HG02840 (cell line): ENCODE measurements around the gene ATP6V1E1.
"Not testable (repeated sequence)": the region's sequence is repeated elsewhere in the genome, so short reads cannot be mapped to it uniquely, and the experiment has no call there.

Experiments
- ATAC-seq: cut with Tn5 transposase; IDR thresholded peaks from one replicate; pipeline ENCODE4 v1.9.1; 2021; ENCODE audit warnings: mild to moderate bottlenecking, moderate library complexity, moderate number of reproducible peaks; ENCODE audit not compliant: unreplicated experiment, low FRiP score

ATP6V1E1 gene

GRCh38 chr22:17583151-17583550, 45.4 kb downstream of the ATP6V1E1 start:
- no peak for ATAC-seq

DNA sequence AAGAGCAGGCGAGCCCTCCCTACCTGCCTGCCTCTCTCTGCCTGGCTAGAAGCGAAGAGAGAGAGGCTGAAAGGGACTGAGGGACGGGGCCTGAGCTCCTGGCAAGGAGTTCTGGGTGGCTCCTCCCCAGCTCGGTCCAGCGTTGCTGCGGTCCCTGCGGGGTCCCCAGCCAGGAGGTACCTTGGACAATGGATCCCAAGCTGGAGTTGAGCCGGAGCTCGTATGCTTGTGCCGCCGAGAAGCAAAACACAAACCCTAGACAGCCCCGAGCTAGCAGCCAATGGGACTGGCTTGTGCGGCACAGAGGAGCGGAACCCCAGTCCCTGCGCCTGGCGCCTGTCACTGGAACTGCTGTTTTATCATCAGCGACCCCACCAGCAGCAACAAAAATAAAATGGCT, 46.9 kb downstream of the ATP6V1E1 start:
- no peak for ATAC-seq

DNA sequence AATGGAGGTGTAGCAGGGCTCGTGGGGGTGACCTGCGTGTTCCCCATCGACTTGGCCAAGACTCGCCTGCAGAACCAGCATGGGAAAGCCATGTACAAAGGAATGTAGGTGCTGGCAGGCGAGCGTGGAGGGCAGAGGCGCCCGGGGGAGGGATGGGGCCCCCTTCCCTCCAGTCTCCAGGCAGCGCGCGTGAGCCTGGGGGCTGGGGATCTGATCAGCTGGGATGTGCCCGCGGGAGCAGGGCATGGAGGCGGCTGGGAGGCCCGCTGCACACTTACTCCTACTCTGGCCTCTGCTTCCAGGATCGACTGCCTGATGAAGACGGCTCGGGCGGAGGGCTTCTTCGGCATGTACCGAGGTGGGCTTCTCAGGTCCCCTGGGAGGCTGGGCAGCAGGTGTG, 47.5 kb downstream of the ATP6V1E1 start:
- no peak for ATAC-seq

- no peak for ATAC-seq
Observed at GRCh38 chr22:17580441-17581031, 48.0 kb downstream of the ATP6V1E1 start.

DNA sequence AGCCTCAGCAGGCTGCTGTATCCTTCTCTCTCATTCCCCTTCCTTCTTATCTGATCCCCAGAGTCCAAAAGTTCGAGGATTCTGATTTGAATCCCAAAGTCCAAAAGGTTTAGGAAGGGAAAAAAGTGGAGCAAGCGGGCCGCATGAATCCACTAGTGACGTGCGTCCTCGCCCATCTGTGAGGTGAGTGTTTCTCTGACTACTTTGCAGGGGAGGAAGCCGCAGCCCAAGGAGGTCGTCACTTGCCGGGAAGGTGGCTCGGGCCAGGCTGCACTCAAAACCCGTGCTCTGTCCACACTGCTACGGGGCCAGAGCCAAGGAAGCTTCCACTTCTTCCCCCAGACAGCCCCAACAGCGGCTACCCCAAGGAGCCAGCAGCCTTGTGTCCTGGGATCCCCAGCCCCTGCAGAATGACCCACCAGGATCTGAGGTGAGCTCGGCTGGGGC, 49.0 kb downstream of the ATP6V1E1 start:
- no peak for ATAC-seq

GRCh38 chr22:17578136-17578754, 50.3 kb downstream of the ATP6V1E1 start:
- ATAC-seq, result no peak

DNA sequence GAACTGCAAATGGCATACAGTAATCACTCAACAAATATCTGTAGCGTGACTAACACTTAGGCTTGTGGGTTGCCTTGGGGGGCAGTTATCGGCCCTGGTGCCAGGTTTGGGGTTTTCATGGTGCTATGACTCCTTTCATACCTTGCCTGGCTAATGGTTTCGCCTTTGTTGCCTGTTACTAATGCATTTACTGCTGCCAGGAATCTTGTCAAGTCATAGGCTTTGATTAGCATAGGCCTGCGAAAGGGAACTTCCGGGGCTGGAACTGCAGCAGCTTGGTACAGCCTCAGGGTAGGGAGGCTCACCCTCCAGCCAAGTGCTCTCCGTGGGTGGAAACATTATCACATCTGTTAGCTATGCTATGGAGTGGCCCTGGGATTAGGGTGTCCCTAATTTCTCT, 52.1 kb downstream of the ATP6V1E1 start:
- no peak for ATAC-seq

GRCh38 chr22:17575681-17576080, 52.9 kb downstream of the ATP6V1E1 start:
- ATAC-seq, result no peak

GRCh38 chr22:17575151-17575550, 53.4 kb downstream of the ATP6V1E1 start:
- no peak for ATAC-seq

DNA sequence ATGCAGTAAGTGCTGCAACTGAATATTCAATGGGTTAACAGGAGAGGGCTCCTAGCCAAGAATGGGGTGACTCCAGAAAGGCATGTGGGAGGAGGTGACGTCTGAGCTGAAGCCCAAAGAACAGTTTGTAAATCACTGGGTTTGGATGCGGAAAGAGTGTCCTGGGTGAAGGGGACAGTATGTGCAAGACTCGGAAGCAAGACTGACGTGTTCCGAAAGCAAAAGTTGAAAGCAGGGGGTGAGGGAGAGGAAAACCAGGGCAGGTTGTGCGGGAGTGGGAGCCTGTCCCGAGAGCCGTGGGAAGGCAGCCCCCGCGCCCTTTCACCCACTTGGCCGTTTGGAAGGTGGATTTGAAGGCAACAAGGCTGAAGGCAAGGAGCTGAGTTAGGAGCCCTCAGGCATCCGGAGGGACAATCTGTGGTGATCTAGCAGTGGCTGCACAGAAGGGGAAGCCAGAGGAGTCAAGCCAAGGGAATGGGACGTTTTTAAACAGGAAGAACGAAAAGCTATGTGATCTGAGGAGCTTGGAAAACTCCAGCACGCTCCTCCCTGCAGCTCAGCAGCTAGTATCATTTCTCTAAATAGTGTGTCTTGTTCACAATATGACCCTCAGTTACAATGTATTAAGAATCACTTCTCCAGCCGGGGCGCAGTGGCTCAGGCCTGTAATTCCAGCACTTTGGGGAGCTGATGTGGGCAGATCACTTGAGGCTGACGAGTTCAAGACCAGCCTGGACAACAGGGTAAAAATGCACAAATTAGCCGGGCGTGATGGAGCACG, 57.5 kb downstream of the ATP6V1E1 start:
- no peak for ATAC-seq

GRCh38 chr22:17569971-17570511, 58.5 kb downstream of the ATP6V1E1 start:
- no peak for ATAC-seq

- ATAC-seq, result no peak
Observed at GRCh38 chr22:17566776-17567175, 61.8 kb downstream of the ATP6V1E1 start.

DNA sequence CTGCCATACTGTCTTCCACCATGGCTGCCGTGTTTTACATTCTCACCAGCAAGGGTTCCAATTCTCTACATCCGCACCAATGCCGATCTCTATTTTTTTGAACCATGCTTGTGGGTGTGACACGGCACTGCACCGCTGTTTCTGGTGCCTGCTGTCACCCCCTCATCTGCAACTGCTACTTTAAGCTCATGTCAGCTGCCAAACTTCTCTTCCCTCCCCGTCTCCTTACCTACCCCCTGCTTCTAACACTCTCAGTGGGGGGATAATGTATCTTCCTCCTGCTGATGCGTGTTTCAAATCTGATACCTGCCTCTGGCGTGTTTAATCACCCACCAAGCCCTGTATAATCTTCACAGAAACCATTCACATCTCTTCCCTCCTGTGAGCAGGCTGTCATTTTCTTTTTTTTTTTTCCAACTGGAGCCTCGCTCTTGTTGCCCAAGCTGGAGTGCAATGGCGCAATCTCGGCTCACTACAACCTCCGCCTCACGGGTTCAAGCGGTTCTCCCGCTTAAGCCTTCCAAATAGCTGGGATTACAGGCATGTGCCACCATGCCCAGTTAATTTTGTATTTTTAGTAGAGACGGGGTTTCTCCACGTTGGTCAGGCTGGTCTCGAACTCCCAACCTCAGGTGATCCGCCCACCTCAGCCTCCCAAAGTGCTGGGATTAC, 62.4 kb downstream of the ATP6V1E1 start:
- not testable (repeated sequence) for ATAC-seq

DNA sequence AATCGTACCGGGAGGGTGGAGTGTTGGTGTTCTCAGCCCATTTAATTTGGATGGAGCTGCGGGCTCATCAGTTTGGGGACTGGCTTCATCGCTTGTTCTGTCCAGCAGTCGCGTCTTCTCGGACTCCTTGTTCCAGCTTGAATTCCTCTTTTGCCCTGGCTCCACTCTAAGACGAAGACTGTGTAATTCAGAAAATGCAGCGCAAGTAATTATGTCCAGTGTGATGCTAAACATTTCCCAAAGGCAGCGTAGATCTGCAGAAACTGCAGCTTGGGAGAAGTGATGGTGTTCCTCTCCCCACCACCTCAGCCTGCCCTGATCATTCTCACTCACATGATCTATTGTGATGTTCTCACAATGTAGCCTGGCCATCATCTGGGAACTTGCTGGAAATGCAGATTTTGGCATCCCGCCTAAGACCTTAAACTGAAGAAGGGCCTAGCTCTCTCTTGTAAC, 64.6 kb downstream of the ATP6V1E1 start:
- no peak for ATAC-seq

DNA sequence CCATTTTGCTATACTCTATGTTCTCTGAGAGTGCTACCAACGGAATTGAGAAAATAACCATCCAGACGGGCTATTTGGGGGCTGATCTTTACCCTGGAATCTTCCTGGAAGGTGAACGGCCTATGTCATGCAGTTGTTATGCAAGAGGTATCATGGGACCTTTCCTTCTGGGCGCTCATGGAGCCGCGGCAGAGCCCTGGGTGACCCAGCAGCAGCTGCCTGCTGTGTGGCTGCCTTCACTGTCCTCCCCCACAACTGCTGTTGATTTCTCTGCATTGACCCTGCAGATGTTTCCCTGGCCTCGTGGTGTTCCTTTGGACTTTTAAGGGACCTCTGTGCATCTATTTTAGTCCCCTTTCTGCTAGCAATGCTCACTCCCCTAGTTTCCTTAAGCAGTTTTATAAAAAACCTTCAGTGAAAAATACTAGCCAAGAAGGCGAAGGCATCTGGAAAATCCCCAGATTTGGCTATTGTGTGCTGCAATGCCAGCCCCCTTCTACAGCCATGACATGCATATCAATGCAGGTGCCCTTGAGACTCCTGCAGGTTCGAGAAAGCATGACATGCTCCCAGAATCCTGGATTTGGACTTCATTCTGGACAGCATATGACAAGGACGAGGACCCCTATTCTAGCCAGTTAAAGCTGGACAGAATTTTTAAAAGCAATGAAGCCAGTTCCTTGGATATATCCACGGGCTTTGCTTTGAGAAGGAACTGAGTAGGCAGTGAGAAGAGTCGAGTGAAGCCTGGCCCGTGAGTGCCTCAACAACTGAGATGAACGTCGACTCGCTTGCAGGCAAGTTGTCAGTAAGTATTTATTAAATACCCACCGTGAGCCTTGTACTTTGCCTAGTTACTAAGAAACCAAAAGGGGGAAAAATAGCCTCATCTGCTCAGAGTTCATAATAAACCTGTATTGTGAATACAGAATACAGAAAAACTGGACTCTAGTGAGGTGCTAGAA, 65.4 kb downstream of the ATP6V1E1 start, which contains the start of gene SLC25A18:
Gene SLC25A18, plus strand, starts transcription at position 593 of the 965 bp plus-strand sequence. CDS start 16,447 bp downstream, outside the sequence.
- no peak for ATAC-seq

- no peak for ATAC-seq
Observed at GRCh38 chr22:17559188-17559587, 69.4 kb downstream of the ATP6V1E1 start.

- ATAC-seq, result no peak
Observed at GRCh38 chr22:17554814-17555213, 73.7 kb downstream of the ATP6V1E1 start.

DNA sequence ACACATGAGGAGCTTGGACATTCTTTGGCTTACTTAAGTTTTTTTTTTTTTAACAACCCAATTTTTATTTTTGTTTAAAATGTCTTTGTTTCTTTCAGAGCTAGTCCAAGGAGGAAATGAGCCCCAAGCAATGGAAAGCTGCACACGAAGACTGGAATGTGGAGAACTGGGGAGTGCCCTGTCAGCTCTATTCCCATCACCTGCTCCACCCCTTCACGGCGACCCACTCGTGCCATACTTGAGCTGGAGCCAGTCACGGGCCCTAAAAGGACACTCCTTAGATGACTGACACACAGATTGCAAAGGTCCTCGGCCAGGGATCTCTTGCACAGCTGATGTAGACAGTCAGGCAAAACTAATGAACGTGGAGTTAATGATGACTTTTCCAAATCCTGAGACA, 75.8 kb downstream of the ATP6V1E1 start:
- no peak for ATAC-seq

DNA sequence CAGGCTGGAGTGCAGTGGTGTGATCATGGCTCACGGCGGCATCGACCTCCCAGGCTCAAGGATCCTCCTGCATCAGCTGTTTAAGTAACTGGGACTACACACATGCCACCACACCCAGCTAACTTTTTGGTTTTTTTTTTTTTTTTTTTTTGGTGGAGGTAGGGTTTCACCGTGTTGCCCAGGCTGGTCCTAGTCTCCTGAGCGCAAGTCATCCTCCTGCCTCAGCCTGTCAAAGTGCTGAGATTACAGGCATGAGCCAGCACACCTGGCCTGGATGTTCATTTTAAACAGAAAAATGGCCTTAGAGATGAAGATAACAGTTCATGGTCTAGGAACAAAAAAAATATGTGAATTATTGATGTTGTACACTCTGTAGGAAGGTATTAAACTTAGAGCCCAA, 78.9 kb downstream of the ATP6V1E1 start:
- no peak for ATAC-seq
